ENCODE measurements around the gene MAPK1. TPM values are rescaled to one million over a fixed set of nuclear protein-coding genes. Genes with fewer than 3 reads are reported as not detected.

MAPK1 gene
- total RNA-seq, 2 experiments from 2014 or later, result 39.6 to 79.8 TPM

- H3K79me2 ChIP-seq (ENCODE audit: insufficient read depth, low read depth, low read length), result no peaks in the 10 kb centered on the region
- no peak overlapping the region for H3K4me3 ChIP-seq (ENCODE audit: low read depth, low read length, poor library complexity, severe bottlenecking)
- no peak overlapping the region for H3K4me2 ChIP-seq (ENCODE audit: low read length)
- CTCF ChIA-PET (ENCODE audit: unreplicated experiment), result no interaction called here
- H3K4me1 ChIP-seq (ENCODE audit: insufficient read depth, low read length, poor library complexity, severe bottlenecking), result no peaks in the 10 kb centered on the region
- H3K27ac ChIP-seq (ENCODE audit: low read depth, low read length, poor library complexity, severe bottlenecking), result no peak overlapping the region
- no peaks in the 10 kb centered on the region for H4K20me1 ChIP-seq (ENCODE audit: insufficient read depth, low read length)
- intact Hi-C loops (cut with micrococcal nuclease; ENCODE audit: unreplicated experiment), result no loop called here
- H3K9me3 ChIP-seq (ENCODE audit: low read length), result no peaks in the 10 kb centered on the region
- POLR2A ChIA-PET, result no interaction called here
- no TSS peak for BruUV-seq (replicated peaks)
- no peaks in the 10 kb centered on the region for H3K36me3 ChIP-seq (ENCODE audit: insufficient read depth, low read length)
- DNase-seq (ENCODE audit: low spot score), result no peak
- H2AFZ ChIP-seq (ENCODE audit: low read length), result no peak overlapping the region
- TF ChIP-seq EZH2phosphoT487 (IDR thresholded peaks at IDR 0.05; ENCODE audit: borderline replicate concordance, low read depth, low read length) (no peak), CTCF (conservative IDR thresholded peaks at IDR 0.05; ENCODE audit: low read length) (no peak)
- no peaks in the 10 kb centered on the region for H3K9me2 ChIP-seq (ENCODE audit: insufficient read depth, low read length)
Measured at GRCh38 chr22:21904250-21904789, 36.9 kb upstream of the MAPK1 start.

GRCh38 chr22:21903283-21903682 is 35.8 kb upstream of the MAPK1 start:
- Histone ChIP-seq H3K79me2 (ENCODE audit: insufficient read depth, low read depth, low read length) (no peaks in the 10 kb centered on the region), H3K36me3 (ENCODE audit: insufficient read depth, low read length) (no peaks in the 10 kb centered on the region), H3K9me3 (ENCODE audit: low read length) (no peaks in the 10 kb centered on the region), H4K20me1 (ENCODE audit: insufficient read depth, low read length) (no peaks in the 10 kb centered on the region), H3K4me1 (ENCODE audit: insufficient read depth, low read length, poor library complexity, severe bottlenecking) (no peaks in the 10 kb centered on the region), H3K4me2 (ENCODE audit: low read length) (no peak overlapping the region), H2AFZ (ENCODE audit: low read length) (no peak overlapping the region), H3K27ac (ENCODE audit: low read depth, low read length, poor library complexity, severe bottlenecking) (no peak overlapping the region), H3K9me2 (ENCODE audit: insufficient read depth, low read length) (no peaks in the 10 kb centered on the region), H3K4me3 (ENCODE audit: low read depth, low read length, poor library complexity, severe bottlenecking) (no peak overlapping the region)
- no peak for TF ChIP-seq EZH2phosphoT487 (IDR thresholded peaks at IDR 0.05; ENCODE audit: borderline replicate concordance, low read depth, low read length)
- ChIA-PET POLR2A (no interaction called here), CTCF (ENCODE audit: unreplicated experiment) (no interaction called here)
- intact Hi-C loops (cut with micrococcal nuclease; ENCODE audit: unreplicated experiment), result no loop called here
- no peak for DNase-seq (ENCODE audit: low spot score)
- BruUV-seq (replicated peaks), result no TSS peak

GRCh38 chr22:21902296-21903087 is 35.0 kb upstream of the MAPK1 start:
- CTCF ChIA-PET (ENCODE audit: unreplicated experiment), result no interaction called here

More at GRCh38 chr22:21902296-21903087, 35.0 kb upstream of the MAPK1 start:
- Histone ChIP-seq H4K20me1 (ENCODE audit: insufficient read depth, low read length) (no peaks in the 10 kb centered on the region), H3K4me1 (ENCODE audit: insufficient read depth, low read length, poor library complexity, severe bottlenecking) (no peaks in the 10 kb centered on the region), H3K4me2 (ENCODE audit: low read length) (no peak overlapping the region), H3K36me3 (ENCODE audit: insufficient read depth, low read length) (no peaks in the 10 kb centered on the region), H3K9me3 (ENCODE audit: low read length) (no peaks in the 10 kb centered on the region), H2AFZ (ENCODE audit: low read length) (no peak overlapping the region), H3K79me2 (ENCODE audit: insufficient read depth, low read depth, low read length) (no peaks in the 10 kb centered on the region), H3K27ac (ENCODE audit: low read depth, low read length, poor library complexity, severe bottlenecking) (no peak overlapping the region), H3K4me3 (ENCODE audit: low read depth, low read length, poor library complexity, severe bottlenecking) (no peak overlapping the region), H3K9me2 (ENCODE audit: insufficient read depth, low read length) (no peaks in the 10 kb centered on the region)
- intact Hi-C loops (cut with micrococcal nuclease; ENCODE audit: unreplicated experiment), result no loop called here
- no TSS peak for BruUV-seq (replicated peaks)
- TF ChIP-seq CTCF (conservative IDR thresholded peaks at IDR 0.05; ENCODE audit: low read length), result no peak
- no peak for TF ChIP-seq EZH2phosphoT487 (IDR thresholded peaks at IDR 0.05; ENCODE audit: borderline replicate concordance, low read depth, low read length)
- DNase-seq (ENCODE audit: low spot score), result no peak
- POLR2A ChIA-PET, result interaction anchor here (0.6 kb wide), 1 partner anchor 13 kb away, joined by 3 read pairs; no protein-coding TSS in a partner anchor
